HUDEP-2 (cell line): ENCODE results near the gene ITGBL1.
A peak's percentile ranks its signal among the peaks of the same experiment; 100 is the strongest.
"Not testable (repeated sequence)": the region's sequence is repeated elsewhere in the genome, so short reads cannot be mapped to it uniquely, and the experiment has no call there.

Source experiments
- DNase-seq, 76 experiments: peaks; one replicate each; lab custom pipeline; 2025; ENCODE audit not compliant: unreplicated experiment in 76 of 76; lab: John Stamatoyannopoulos, UW

Gene ITGBL1

DNA sequence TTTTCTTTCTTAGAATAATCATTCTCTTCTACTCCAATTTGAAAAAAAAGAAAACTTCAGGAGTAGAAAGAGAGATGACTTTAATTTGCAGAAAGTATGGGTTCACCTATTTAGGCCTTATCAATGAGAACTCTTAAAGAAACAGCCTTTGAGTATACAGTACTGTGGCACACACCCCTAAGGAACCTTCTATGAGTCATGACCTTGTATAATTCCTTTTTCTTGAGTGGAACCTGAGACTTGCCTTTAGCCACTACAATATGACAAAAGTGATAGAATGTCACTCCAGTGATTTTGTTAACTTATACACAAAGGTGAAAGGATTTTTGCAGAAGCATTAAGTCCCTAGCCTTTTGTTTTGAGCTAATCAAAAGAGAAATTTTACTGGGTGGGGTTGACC lies 58.7 kb downstream of the ITGBL1 start:
- no peak for DNase-seq

DNA sequence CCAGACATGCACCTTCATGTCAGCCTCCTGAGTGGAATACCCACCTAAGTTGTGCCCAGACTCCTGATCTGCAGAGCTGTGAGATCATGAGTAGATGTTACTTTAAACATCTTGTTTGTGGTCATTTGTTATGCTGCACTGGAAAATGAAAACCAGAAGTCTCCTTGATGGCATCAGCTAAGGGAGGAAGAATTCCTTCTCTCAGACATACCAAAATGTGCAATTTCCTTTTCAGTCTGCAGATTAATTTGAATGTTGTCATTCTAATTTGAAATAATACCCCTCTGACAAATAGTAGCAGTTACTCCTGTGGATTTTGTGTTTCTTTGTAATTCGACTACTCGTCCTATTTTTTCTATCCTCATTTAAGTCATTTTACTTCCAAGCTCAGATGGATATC lies 59.3 kb downstream of the ITGBL1 start:
- no peak for DNase-seq

DNA sequence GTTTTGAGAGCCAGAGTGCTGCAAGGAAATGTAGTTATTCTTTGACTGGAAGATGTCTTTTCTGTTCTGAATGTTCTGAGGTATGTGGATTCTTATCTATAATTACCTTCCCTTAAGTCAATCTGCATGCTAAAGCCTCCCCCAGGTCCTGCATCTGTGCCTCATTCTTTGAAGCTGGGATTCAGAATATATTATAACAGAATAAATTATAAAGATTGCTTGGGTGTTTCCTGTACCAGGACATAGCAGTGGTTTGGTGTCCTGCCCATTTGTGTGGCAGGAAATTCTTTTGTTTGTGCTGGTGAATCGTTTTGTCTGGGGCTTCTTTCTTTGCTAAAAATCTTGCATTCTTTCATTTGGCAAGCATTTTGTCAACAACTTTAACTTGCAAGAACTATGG lies 60.2 kb downstream of the ITGBL1 start:
- no peak for DNase-seq

DNA sequence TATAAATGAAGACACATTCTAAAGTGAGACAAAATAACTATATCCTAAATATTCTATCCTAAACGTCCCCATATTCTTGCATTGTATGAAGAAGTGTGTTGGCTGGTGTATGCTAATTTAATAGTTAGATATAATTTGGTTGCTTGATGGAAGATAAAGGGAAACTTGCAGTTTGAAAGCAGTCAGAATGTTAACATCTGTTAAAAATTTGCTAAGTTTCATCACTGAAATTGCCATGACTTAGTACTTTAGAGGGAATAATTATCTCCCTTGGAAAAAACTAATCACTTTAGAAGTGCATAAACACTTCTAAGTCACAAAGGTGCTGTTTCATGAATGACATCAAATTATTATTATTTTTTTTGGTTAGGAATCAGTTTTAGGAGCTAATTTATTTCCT lies 61.6 kb downstream of the ITGBL1 start:
- no peak for DNase-seq

DNA sequence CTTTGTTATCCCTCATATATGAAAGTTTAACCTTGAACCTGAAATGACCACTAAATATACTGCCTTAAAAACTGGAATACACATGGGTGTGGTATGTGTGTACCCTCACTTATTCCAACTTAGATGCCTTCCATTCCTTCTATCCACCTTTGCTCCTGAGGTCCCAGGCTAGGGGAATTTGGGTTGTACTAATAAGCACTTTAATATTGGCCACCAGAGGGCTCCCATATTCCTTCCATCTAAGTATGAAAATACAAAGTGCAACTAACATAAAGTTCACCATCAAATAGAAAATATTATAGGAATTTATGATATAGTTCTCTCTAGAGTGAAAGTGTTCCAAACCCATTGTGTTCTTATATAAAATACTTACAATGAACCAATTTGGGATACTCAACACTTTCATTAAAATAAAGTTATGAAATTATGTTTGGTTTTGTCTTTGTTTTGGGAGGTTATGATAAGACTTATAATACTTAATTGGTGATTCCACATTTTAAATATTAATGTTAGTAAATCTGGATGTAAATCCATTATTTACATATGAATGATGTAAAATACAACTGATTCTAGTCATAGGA lies 62.3 kb downstream of the ITGBL1 start:
- DNase-seq = peak in 41 of 76 experiments; percentile 1 to 70 (median 34)

DNA sequence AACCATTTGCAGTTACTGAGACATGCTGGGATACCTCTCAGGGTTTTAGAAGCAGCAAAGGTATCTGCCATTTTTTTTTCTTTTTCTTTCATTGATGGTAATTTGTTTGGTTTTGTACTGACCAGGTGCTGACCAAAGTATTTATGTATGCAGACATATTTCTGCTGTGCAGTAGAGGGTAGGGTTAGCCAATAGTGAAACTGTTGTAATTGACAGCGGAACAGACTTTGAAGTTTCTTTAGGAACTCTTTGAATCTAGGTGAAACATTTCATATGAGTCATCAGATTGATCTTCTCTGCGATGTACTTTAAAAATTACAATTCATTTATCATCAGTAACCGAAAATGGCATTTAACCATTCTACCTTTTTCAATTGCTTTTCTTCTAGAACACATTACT lies 63.0 kb downstream of the ITGBL1 start:
- DNase-seq = no peak

DNA sequence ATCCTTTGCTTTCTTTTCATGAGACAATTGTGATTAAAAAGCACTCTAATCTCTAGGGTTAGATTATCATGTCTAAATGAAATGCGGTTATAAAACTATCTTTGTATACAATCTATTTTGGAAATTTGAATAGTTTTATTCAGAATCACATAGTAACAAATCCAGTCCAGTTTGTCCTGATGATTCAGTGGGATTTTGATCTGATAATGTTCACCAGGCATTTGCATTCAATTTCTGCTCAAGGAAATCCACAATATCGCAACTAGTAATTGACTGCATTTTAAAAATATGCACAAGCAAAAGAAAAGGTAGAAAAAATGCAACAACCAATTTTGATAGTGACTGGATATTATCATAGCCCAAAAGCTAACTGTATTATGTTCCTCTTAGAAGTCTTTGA lies 63.8 kb downstream of the ITGBL1 start:
- no peak for DNase-seq

DNA sequence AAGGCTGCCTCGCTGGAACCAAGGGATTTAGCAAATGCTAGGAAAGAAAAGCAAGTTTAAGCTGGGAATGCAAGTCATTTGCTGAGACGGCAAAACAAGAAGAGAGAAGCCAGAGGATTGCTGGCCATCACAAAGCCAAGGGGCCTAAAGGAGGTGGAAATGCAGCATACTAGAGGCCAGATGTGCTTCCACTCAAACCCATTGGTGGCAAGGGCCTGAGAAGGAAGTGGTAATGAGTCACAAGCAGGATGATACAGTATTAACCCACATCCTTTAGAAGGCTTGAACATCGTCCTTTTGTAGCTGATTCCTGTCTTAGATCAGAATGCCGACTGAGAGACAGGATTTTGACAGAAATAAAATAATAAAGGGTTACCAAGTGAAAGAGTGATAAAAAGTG lies 68.2 kb downstream of the ITGBL1 start:
- no peak for DNase-seq

DNA sequence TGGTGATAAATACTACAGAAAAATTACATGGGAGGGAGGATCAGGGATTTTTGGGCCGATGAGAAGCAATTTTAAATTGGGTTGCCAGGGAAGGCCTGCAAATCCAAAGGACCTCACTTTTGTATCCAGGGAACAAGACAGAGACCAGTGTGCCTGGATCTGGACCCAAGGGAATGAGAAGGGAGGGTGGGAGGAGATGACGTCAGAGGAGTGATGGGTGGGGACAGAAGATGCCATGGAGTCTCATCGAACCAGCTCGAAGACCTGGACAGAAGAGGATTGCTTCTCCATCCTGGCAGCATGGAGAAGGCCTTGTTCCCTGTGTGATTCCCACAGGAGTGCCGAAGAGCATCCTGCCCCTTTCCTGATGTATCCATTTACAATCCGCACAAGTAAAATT lies 68.9 kb downstream of the ITGBL1 start:
- no peak for DNase-seq

DNA sequence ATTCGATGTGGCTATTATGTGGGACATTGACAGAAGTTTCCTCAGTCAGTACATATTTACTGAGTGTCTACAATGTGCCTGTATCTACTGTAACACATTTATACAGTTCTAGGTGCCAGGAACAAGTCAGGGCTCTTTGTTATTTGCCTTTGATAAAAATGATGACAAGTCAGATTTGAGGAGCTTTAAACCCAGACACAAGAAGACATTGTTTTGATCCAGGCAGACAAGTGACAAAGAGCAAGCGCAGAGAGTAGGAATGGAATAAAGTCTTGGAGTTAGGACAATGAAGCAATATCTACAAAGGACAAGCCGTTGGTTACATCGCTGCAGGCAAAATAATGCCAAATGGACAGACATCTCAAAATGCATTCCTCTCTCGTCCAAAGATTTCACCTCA lies 70.1 kb downstream of the ITGBL1 start:
- no peak for DNase-seq

DNA sequence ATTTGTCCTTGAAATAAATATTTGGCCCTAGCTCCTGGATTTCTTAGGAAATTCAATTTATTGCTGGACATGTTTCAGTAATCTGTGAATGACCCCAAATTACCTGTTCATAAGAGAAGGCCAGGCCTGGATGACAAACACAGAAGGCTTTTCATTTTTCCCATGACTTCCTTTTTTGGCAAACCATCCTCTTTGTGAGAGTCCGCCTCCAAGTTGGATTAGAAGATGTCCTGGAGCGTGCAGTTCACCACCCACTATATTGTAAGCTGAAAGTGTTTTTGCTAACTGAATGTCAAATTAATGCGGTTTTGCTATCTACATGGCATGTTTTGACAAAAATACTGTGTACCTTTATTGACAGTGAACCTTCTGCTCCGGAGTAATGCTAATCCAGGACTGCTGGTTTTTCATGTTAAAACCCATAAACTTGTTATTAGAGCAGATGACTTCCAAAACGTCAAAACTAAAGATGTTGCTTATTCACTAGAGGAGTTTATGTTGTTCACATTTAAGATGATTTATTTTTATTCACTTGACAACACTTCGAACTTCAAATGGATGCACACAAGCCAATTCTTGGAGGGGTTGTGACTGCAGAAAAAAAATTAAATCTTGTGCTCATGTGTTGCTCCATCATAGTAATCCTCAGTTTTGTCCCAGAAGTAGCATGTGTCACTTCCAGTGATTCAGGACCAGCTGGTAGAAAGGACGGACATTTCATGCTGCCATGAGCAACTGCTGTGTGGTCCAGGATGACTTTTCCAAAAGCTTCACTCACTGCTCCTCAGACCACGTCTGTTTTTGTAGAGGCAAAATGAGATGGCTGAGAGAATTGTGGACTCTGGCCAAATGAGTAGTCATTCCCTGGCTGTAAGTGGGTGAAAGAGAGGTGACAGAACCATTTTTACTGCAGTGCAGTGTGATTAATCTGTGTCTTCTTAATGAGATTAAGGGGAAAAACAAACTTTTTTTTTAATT lies 71.0 kb downstream of the ITGBL1 start:
- DNase-seq = peak in 4 of 76 experiments; percentile 7 to 19 (median 12)

DNA sequence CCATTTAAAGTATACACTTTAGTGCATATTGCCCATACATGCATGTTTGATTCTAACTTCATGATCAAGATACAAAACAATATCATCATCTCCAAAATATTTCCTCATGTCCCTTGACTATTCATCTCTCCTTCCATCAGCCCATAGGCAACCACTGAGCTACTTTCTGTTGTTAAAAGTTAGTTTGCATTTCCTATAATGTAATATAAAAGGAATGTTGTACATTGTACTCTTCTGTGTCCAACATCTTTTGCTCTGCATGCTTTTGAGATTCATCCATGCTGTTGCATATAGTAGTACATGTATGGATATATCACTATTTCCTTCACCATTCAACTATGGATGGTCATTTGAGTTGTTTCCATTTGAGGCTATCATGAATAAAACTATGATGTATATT lies 74.7 kb downstream of the ITGBL1 start:
- no peak for DNase-seq

DNA sequence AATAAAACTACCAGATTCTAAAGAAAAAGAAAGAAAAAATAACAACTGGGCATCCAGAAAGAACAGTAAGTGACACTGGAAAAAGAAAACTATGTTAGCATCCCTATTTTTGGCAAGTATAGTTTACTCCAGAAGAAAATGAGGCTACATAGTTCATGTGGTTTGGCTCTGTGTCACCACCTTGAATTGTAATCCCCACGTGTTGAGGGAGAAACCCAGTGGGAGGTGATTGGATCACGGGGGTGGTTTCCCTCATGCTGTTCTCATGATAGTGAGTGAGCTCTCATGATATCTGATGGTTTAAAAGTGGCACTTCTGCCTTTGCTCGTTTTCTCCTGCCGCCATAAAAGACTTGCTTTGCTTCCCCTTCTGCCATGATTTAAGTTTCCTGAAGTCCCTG lies 76.9 kb downstream of the ITGBL1 start:
- DNase-seq = peak in 72 of 76 experiments; percentile 25 to 95 (median 76)

DNA sequence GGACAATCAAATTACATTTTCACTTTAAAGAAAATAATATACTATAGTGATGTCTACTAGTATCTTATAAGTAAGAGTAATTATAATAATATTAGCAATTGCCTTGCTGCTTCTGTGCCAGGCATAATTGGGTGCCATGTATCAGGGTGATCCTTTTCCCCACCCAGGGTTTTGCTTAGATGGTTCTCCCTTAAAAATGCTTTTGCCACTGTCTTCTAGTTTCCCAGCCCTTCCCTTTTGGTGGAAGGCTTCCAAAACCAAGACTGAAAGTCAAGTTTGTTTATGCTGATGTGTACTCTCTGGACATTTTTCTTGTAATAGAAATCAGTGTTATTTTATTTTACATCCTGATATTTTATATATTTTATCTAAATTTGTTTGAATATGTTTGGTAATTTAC lies 77.8 kb downstream of the ITGBL1 start:
- peak in 24 of 76 experiments; percentile 2 to 68 (median 23) for DNase-seq

DNA sequence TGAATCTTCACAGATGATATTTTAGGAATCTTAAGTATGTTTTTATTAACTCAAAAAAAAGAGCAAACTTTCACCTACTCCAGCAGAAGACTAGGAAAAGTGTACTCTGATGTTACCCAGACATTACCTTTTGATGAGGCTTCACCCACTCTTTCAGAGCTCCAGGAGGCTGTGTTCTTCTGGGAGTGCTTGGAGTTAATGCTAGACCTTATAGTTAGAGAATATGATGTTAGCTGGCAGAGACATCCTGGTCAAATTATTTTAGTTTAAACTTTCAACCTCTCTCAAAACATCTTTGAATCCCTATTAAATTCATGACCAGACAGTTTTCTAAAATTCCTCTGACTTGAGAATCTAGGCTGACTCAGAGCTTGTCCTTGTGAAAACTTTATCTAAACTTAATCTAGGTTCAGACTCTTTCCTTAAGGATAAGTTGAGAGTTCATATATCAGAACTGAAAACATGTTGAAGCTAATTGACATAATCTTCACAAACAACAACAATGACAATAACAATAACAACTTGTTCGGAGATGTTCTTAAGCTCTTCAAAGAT lies 82.8 kb downstream of the ITGBL1 start:
- DNase-seq = no peak

DNA sequence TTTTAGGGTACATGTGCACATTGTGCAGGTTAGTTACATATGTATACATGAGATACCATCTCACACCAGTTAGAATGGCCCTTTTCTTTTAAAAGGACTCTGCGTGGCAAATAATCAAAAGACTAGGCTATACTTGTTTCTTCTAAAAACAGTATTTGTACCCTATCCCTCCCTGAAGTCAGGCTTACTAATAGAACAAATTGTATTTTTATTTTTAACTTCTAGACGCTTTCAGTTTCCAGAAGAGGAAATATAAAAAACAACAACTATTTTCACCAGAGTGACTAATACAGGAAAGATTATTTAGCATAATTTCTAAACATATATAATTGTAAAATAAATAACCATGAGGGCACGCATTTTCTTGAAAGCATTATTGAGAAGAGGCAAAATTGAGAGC lies 83.6 kb downstream of the ITGBL1 start:
- DNase-seq = no peak

DNA sequence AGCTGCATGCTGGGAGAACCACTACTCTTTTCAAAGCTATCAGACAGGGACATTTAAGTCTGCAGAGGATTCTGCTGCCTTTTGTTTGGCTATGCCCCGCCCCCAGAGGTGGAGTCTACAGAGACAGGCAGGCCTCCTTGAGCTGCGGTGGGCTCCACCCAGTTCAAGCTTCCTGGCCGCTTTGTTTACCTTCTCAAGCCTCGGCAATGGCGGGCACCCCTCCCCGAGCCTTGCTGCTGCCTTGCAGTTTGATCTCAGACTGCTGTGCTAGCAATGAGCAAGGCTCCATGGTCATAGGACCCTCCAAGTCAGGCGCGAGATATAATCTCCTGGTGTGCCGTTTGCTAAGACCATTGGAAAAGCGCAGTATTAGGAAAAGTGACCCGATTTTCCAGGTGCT lies 92.1 kb downstream of the ITGBL1 start:
- not testable (repeated sequence) for DNase-seq

DNA sequence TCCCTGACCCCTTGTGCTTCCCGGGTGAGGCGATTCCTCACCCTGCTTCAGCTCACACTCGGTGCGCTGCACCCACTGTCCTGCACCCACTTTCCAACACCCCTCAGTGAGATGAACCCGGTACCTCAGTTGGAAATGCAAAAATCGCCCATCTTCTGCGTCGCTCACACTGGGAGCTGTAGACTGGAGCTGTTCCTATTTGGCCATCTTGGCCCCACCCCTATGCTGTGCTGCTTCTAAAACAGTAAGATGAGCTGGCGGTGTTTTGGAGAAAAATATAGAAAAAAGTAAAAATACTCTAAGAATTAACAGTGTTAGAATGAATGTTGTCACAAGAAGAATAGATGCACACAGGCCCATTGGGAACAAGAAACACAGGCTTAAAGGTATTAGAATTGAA lies 92.5 kb downstream of the ITGBL1 start:
- DNase-seq = no peak

DNA sequence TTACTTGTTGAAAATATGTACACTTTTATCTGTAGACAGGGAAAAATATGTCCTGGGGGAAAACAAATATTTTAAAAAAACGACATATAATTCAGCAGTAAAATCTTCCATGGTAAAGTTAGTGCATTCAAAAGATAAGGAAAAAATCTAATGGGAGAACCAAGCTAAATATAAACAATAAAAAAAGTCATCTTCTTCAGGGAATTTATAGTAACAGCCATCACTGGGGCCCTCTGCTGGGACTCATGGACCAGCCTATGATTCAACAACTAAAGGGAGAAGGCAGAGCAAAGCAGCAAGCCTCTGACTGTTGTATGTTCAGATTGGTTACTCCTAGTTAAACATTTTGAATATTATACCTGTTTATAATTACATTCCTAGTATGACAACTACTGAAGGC lies 93.0 kb downstream of the ITGBL1 start:
- DNase-seq = peak in 3 of 76 experiments; percentile 4 to 19 (median 15)

DNA sequence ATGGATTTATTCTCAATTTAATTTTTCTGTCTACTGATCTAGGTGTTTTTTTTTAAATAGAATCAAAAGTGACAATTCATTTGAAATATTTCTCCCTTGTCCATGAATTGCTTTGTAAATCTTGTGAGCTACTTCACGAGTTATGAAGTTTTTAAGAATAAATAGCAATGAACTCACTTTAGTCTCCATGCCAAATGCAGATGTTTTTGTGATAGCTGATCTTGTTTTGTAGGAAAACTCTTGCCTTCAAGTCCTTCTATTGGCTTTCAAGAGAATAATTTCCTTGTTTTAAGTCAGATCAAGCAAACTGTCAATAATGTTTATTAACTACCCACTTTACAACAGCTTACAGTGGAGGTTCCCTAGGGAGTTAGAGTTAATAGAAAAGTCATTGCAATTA lies 99.8 kb downstream of the ITGBL1 start:
- no peak for DNase-seq

DNA sequence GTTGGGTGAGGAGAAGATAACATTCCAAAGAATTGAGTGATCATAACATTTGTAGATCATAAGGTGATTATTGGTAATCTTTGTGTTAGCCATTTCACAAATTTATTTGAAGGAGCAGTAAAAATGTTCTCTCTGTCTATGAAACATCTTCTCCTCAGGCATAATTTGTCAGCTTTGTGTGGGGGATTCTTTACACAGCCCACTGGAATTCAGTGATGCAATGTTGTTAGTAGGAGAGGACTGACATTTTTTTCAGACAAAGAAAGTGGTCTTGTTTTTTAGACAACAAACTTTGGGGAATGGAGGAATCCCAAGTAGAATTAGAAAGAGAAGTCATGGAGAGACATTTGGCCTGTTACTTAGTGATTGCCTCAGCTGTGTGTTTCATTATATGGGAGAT lies 100.3 kb downstream of the ITGBL1 start:
- no peak for DNase-seq
